CD4-positive, CD25-positive, alpha-beta regulatory T cell (primary cell): ENCODE measurements around the gene OTC. TPM values are rescaled to one million over a fixed set of nuclear protein-coding genes. Genes with fewer than 3 reads are reported as not detected.

Source experiments
- ATAC-seq, 2 donors: fragments of 150-1000 bp; cut with Tn5 transposase; one replicate each; pipeline ENCODE4 v1.10.0; 2021; ENCODE audit warnings: low read depth in 2 of 2, moderate number of reproducible peaks in 2 of 2, moderate library complexity in 1 of 2
- DNase-seq, 3 donors: peaks; one replicate each; pipeline versions ENCODE4 v3.0.0 to v3.0.0-alpha.2; 2012 to 2022; ENCODE audit warnings: mixed read lengths in 1 of 3
- H3K27ac ChIP-seq: one replicate; pipeline ENCODE4 v1.7.0; 2013; ENCODE audit warnings: mild to moderate bottlenecking, low read length; ENCODE audit not compliant: insufficient read depth, poor library complexity, severe bottlenecking
- H3K27me3 ChIP-seq: one replicate; pipeline ENCODE4 v1.7.0; 2013; ENCODE audit warnings: low read length; ENCODE audit not compliant: control insufficient read depth, insufficient read depth
- H3K36me3 ChIP-seq: one replicate; pipeline ENCODE4 v1.7.0; 2013; ENCODE audit warnings: mild to moderate bottlenecking, low read length, moderate library complexity; ENCODE audit not compliant: control insufficient read depth, insufficient read depth
- H3K4me1 ChIP-seq: 2 replicates; pipeline ENCODE4 v1.7.0; 2013; ENCODE audit warnings: mild to moderate bottlenecking, low read length; ENCODE audit not compliant: insufficient read depth, control insufficient read depth, poor library complexity, severe bottlenecking
- H3K4me3 ChIP-seq: one replicate; pipeline ENCODE4 v1.7.0; 2013; ENCODE audit warnings: low read depth, mild to moderate bottlenecking, low read length, moderate library complexity
- H3K9me3 ChIP-seq, 2 experiments: 1 replicate in 1 of 2; 2 replicates in 1 of 2; pipeline ENCODE4 v1.7.0; 2013; ENCODE audit warnings: low read length in 2 of 2, mild to moderate bottlenecking in 1 of 2, moderate library complexity in 1 of 2; ENCODE audit not compliant: control insufficient read depth in 2 of 2
- H3K27ac Mint-ChIP-seq, 3 donors: one replicate each; pipeline ENCODE4 v1.8.0; 2020 to 2022; ENCODE audit warnings: mild to moderate bottlenecking in 3 of 3, mixed read lengths in 3 of 3, moderate library complexity in 2 of 3
- H3K27me3 Mint-ChIP-seq: one replicate; pipeline ENCODE4 v1.8.0; 2022; ENCODE audit warnings: mild to moderate bottlenecking, mixed read lengths
- H3K36me3 Mint-ChIP-seq: one replicate; pipeline ENCODE4 v1.8.0; 2020; ENCODE audit warnings: mixed read lengths
- H3K4me1 Mint-ChIP-seq, 4 donors: one replicate each; pipeline ENCODE4 v1.8.0; 2020 to 2022; ENCODE audit warnings: mixed read lengths in 4 of 4, mild to moderate bottlenecking in 1 of 4
- H3K4me3 Mint-ChIP-seq, 4 donors: one replicate each; pipeline ENCODE4 v1.8.0; 2020 to 2022; ENCODE audit warnings: mild to moderate bottlenecking in 4 of 4, mixed read lengths in 4 of 4, moderate library complexity in 3 of 4
- H3K9me3 Mint-ChIP-seq, 7 donors: one replicate each; pipeline ENCODE4 v1.8.0; 2020 to 2022; ENCODE audit warnings: mixed read lengths in 7 of 7, mild to moderate bottlenecking in 3 of 7, moderate library complexity in 2 of 7
- polyA plus RNA-seq, 4 donors: library from polyadenylated mRNA; unstranded; fragments of 300-500 nt; fragmentation: Illumina TruSeq; gene quantifications; one replicate each; pipeline ENCODE4 v1.2.3, GENCODE V29; 2021
- total RNA-seq: library from RNA; stranded (reverse); gene quantifications from one replicate; pipeline ENCODE4 v1.2.3, GENCODE V29; 2022

The OTC gene
- total and polyA plus RNA-seq, 5 donors from 2014 or later, result not detected

DNA sequence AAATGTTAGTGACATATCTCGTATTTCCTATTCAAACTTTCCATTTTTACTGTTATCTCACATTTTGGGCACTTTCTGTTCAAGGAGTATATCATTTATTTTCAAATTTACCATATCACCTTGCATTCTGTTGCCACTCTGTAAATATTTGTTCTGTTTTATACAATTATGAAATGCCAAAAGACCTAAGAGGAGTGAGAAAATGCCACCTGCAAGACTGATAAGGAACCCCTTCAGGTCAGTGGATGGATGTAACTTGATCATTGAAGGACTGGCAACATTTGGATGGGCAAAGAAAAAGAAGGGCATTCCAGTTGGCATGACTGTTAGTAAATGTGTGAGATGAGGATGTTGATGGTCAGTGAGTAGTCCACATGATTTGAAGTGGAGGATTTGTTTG, 79.1 kb downstream of the OTC start:
- Histone ChIP-seq H3K27me3 (no peaks in the 10 kb centered on the region), H3K4me3 (no peak overlapping the region), H3K9me3 (no peaks in the 10 kb centered on the region), H3K4me1 (no peaks in the 10 kb centered on the region), H3K36me3 (no peaks in the 10 kb centered on the region), H3K27ac (no peak overlapping the region)
- no peak overlapping the region for H3K27ac Mint-ChIP-seq
- H3K9me3 Mint-ChIP-seq, result peaks cover 0 to 1% (median 0%) of the 10 kb centered on the region in 7 donors
- no peaks in the 10 kb centered on the region for H3K36me3 Mint-ChIP-seq
- DNase-seq (no peak), ATAC-seq (no peak)
- no peaks in the 10 kb centered on the region for H3K27me3 Mint-ChIP-seq
- no peaks in the 10 kb centered on the region for H3K4me1 Mint-ChIP-seq
- H3K4me3 Mint-ChIP-seq, result no peak overlapping the region

DNA sequence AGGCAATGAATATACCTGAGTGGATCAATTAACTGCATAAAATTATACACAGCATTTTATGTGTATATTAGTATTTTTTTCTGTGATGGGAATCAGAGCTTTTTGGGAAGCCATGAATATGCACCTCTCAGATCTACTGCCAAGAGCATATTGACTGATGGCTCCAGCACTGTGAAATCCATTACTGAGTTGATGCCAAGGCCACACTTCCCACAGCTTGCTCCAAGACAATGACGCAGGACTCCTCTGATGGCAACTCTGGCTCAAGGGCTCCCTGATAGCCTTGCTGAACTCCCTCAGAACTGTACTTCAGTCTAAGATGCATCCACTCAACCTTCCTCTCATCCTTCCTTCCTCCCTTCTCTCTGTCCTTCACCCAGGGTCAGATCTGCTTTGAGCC, 82.7 kb downstream of the OTC start:
- Mint-ChIP-seq H3K4me1 (no peaks in the 10 kb centered on the region), H3K27ac (no peak overlapping the region), H3K27me3 (no peaks in the 10 kb centered on the region), H3K36me3 (no peaks in the 10 kb centered on the region), H3K9me3 (no peaks in the 10 kb centered on the region), H3K4me3 (no peak overlapping the region)
- H3K4me3 ChIP-seq, result no peak overlapping the region
- H3K27ac ChIP-seq, result no peak overlapping the region
- no peaks in the 10 kb centered on the region for H3K4me1 ChIP-seq
- DNase-seq (no peak), ATAC-seq (no peak)
- H3K36me3 ChIP-seq, result no peaks in the 10 kb centered on the region
- no peaks in the 10 kb centered on the region for H3K27me3 ChIP-seq
- H3K9me3 ChIP-seq, result no peaks in the 10 kb centered on the region

DNA sequence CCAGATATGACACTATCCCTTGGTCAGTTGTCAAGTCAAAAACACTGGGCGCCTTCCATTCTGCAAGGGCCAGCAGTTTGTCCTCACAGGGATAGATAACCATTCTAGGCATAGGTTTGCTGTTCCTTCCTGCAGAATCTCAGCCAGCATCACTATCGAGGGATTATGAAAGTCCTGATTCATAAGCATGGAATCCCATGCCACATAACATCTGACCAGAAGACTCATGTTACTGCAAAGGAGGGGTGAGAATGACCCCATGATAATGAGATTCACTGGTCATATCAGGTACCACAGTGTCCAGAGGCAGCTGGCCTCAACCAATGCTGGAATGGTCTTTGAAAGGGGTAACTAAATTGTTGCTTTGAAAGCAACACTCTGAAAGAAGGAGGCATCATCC, 84.7 kb downstream of the OTC start:
- H3K27me3 Mint-ChIP-seq, result no peaks in the 10 kb centered on the region
- no peaks in the 10 kb centered on the region for H3K4me1 ChIP-seq
- H3K27ac Mint-ChIP-seq, result no peak overlapping the region
- no peak for DNase-seq
- no peaks in the 10 kb centered on the region for H3K36me3 ChIP-seq
- no peaks in the 10 kb centered on the region for H3K9me3 ChIP-seq
- no peak overlapping the region for H3K4me3 Mint-ChIP-seq
- H3K27me3 ChIP-seq, result no peaks in the 10 kb centered on the region
- no peak for ATAC-seq
- H3K36me3 Mint-ChIP-seq, result no peaks in the 10 kb centered on the region
- H3K9me3 Mint-ChIP-seq, result no peaks in the 10 kb centered on the region
- H3K4me1 Mint-ChIP-seq, result no peaks in the 10 kb centered on the region
- no peak overlapping the region for H3K4me3 ChIP-seq
- no peak overlapping the region for H3K27ac ChIP-seq

DNA sequence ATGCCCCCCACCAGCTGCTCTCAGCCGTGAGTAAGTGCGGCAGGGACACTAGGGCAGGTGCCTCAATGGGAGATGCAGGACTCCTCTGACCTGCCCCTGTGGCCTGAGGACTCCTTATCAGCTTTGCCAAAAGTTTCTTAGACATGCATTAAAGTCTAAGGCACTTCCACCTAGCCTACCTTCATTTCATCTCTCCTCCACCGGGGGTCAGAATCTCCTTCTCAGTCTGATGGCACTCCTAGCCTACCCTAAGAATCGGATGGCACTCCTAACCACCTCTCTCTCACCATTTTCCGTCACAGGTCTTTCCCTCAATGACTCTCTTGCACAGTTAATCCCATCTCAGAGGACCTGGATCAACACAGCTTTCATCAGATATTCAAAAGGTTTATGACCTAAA, 85.9 kb downstream of the OTC start:
- Mint-ChIP-seq H3K36me3 (no peaks in the 10 kb centered on the region), H3K4me3 (no peak overlapping the region), H3K9me3 (no peaks in the 10 kb centered on the region), H3K27ac (no peak overlapping the region), H3K4me1 (no peaks in the 10 kb centered on the region), H3K27me3 (no peaks in the 10 kb centered on the region)
- H3K27ac ChIP-seq, result no peak overlapping the region
- H3K27me3 ChIP-seq, result no peaks in the 10 kb centered on the region
- DNase-seq, result no peak
- H3K4me1 ChIP-seq, result no peaks in the 10 kb centered on the region
- no peak for ATAC-seq
- no peaks in the 10 kb centered on the region for H3K9me3 ChIP-seq
- H3K4me3 ChIP-seq, result no peak overlapping the region
- H3K36me3 ChIP-seq, result no peaks in the 10 kb centered on the region

DNA sequence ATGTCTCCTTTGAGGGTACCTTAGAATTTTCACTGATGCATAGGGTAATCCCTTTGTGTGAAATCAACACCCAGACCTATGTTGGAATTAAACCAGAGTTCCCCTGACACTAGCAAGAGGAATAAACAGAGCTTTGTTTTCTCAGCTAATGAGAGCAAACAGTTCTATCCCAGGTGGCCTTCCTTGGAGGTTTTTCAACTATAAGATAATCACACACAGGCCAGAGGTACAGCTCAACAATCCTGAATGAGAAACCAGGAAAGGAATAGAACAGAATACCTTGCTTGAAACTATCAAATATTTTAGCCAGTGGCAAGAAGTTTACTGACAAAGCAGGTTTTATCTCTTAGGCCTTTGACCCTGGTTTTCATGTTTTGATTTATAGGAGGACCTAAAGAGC, 100.2 kb downstream of the OTC start:
- Mint-ChIP-seq H3K4me3 (no peak overlapping the region), H3K9me3 (peaks cover 0 to 2% (median 0%) of the 10 kb centered on the region in 7 donors), H3K4me1 (no peaks in the 10 kb centered on the region), H3K36me3 (no peaks in the 10 kb centered on the region), H3K27ac (no peak overlapping the region), H3K27me3 (no peaks in the 10 kb centered on the region)
- no peaks in the 10 kb centered on the region for H3K9me3 ChIP-seq
- ATAC-seq (no peak), DNase-seq (no peak)
- H3K27me3 ChIP-seq, result no peaks in the 10 kb centered on the region
- H3K36me3 ChIP-seq, result no peaks in the 10 kb centered on the region
- no peaks in the 10 kb centered on the region for H3K4me1 ChIP-seq
- H3K4me3 ChIP-seq, result no peak overlapping the region
- H3K27ac ChIP-seq, result no peak overlapping the region

DNA sequence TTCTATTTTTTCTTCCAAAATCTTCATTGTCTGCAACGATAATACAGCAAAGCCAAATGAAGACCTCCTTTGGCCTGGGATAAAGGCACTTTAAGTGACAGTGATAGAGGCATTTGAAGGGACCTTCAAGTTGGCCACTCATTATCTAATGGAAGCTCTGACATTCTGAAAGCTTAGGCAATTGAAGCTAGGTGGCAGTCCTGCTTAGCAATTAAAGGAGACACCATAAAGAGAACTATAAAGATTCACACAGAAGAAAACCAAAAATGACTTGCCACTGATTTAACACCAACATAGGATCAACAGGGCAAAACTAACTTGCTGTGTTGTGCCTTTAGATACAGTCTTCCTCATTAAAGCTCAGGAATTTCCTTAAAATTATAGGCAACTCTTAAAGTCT, 105.7 kb downstream of the OTC start:
- Histone ChIP-seq H3K9me3 (no peaks in the 10 kb centered on the region), H3K36me3 (no peaks in the 10 kb centered on the region), H3K27ac (no peak overlapping the region), H3K4me1 (no peaks in the 10 kb centered on the region), H3K27me3 (no peaks in the 10 kb centered on the region), H3K4me3 (no peak overlapping the region)
- ATAC-seq (no peak), DNase-seq (no peak)
- Mint-ChIP-seq H3K4me1 (no peaks in the 10 kb centered on the region), H3K4me3 (no peak overlapping the region), H3K9me3 (peaks cover 0 to 3% (median 0%) of the 10 kb centered on the region in 7 donors), H3K27me3 (peaks cover 7% of the 10 kb centered on the region), H3K27ac (no peak overlapping the region), H3K36me3 (no peaks in the 10 kb centered on the region)

DNA sequence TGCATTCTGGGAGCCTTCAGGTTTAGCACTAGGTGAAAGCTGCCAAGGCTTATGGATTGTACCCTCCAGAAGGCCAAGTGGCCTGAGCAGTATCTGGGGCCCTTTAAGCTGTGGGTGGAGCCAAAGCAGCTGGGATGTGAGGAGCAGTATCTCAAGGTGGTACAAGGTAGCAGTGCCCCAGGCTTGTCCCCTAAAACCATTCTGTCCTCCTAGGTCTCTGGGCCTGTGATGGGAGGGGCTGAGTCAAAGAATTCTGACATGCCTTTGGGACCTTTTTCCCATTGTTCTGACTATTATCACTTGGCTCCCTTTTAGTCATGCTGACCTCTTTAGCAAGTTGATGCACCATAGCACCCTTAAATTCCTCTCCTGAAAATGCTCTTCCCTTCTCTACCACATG, 109.9 kb downstream of the OTC start:
- Histone ChIP-seq H3K9me3 (no peaks in the 10 kb centered on the region), H3K4me1 (no peaks in the 10 kb centered on the region), H3K4me3 (no peak overlapping the region), H3K27ac (no peak overlapping the region), H3K27me3 (no peaks in the 10 kb centered on the region), H3K36me3 (no peaks in the 10 kb centered on the region)
- no peaks in the 10 kb centered on the region for H3K36me3 Mint-ChIP-seq
- no peak overlapping the region for H3K27ac Mint-ChIP-seq
- H3K4me1 Mint-ChIP-seq, result no peaks in the 10 kb centered on the region
- H3K4me3 Mint-ChIP-seq, result no peak overlapping the region
- ATAC-seq (no peak), DNase-seq (no peak)
- H3K27me3 Mint-ChIP-seq, result peaks cover 7% of the 10 kb centered on the region
- peaks cover 0 to 4% (median 0%) of the 10 kb centered on the region in 7 donors for H3K9me3 Mint-ChIP-seq

DNA sequence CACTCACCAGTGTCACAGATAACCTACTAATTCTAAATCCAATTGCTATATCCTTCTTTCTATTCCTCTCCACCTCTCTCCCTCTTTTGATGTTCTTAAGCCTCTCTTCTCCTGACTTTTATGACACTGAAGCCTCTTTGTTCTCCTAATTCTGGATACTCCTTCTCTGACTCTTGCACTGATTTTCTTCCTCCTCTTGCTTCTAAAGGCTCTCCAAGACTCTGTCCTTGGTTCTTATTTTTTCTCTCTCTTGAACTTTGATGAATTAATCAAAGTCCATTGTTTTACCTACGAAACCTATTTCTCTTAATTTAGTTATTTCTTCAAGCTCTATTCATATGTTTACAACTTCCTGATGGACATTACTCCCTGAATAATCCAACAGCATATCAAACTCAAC, 113.3 kb downstream of the OTC start:
- Mint-ChIP-seq H3K4me1 (no peaks in the 10 kb centered on the region), H3K36me3 (no peaks in the 10 kb centered on the region), H3K27me3 (no peaks in the 10 kb centered on the region), H3K9me3 (peaks cover 0 to 4% (median 0%) of the 10 kb centered on the region in 7 donors), H3K27ac (no peak overlapping the region), H3K4me3 (no peak overlapping the region)
- no peak overlapping the region for H3K4me3 ChIP-seq
- no peaks in the 10 kb centered on the region for H3K9me3 ChIP-seq
- H3K27ac ChIP-seq, result no peak overlapping the region
- DNase-seq (no peak), ATAC-seq (no peak)
- no peaks in the 10 kb centered on the region for H3K27me3 ChIP-seq
- H3K36me3 ChIP-seq, result no peaks in the 10 kb centered on the region
- no peaks in the 10 kb centered on the region for H3K4me1 ChIP-seq
